HEK293T (cell line): ENCODE results near the gene PCBP4.

Experiments
- CTBP1 ChIP-seq: fragments of 450-650 bp; IDR thresholded peaks from 2 replicates; pipeline ENCODE4 v1.6.1; 2016; ENCODE audit warnings: borderline replicate concordance
- ELF4 ChIP-seq: fragments of 450-650 bp; IDR thresholded peaks from 2 replicates; pipeline ENCODE4 v1.6.1; 2017; ENCODE audit warnings: antibody characterized with exemption
- FOXA1 ChIP-seq: fragments of 450-650 bp; IDR thresholded peaks from 2 replicates; pipeline ENCODE4 v1.6.1; 2016; ENCODE audit warnings: mild to moderate bottlenecking
- FOXK2 ChIP-seq: fragments of 450-650 bp; IDR thresholded peaks from 2 replicates; pipeline ENCODE4 v1.6.1; 2016; ENCODE audit warnings: mild to moderate bottlenecking
- FOXM1 ChIP-seq: fragments of 450-650 bp; IDR thresholded peaks from 2 replicates; pipeline ENCODE4 v1.6.1; 2017; ENCODE audit warnings: mild to moderate bottlenecking, borderline replicate concordance
- HDGF ChIP-seq: fragments of 450-650 bp; IDR thresholded peaks from 2 replicates; pipeline ENCODE4 v1.6.1; 2017; ENCODE audit warnings: antibody characterized with exemption, borderline replicate concordance
- TARDBP ChIP-seq: fragments of 450-650 bp; IDR thresholded peaks from 2 replicates; pipeline ENCODE4 v1.6.1; 2016
- ZNF384 ChIP-seq: fragments of 450-650 bp; IDR thresholded peaks from 2 replicates; pipeline ENCODE4 v1.6.1; 2016

- TF ChIP-seq CTBP1 = no peak
- TF ChIP-seq FOXA1 = no peak
- TF ChIP-seq HDGF = no peak
- TF ChIP-seq ZNF384 = no peak
- no peak for TF ChIP-seq TARDBP
- no peak for TF ChIP-seq ELF4
- no peak for TF ChIP-seq FOXK2
- no peak for TF ChIP-seq FOXM1
These were observed 59.2 kb downstream of the PCBP4 start for GRCh38 chr3:51908026-51908425.
